Measurements from ENCODE around the gene PINK1. TPM values are rescaled to one million over a fixed set of nuclear protein-coding genes. Genes with fewer than 3 reads are reported as not detected.

The PINK1 gene
- total RNA-seq, 3 donors from 2014 or later = 75.4 to 141 (median 111) TPM

DNA sequence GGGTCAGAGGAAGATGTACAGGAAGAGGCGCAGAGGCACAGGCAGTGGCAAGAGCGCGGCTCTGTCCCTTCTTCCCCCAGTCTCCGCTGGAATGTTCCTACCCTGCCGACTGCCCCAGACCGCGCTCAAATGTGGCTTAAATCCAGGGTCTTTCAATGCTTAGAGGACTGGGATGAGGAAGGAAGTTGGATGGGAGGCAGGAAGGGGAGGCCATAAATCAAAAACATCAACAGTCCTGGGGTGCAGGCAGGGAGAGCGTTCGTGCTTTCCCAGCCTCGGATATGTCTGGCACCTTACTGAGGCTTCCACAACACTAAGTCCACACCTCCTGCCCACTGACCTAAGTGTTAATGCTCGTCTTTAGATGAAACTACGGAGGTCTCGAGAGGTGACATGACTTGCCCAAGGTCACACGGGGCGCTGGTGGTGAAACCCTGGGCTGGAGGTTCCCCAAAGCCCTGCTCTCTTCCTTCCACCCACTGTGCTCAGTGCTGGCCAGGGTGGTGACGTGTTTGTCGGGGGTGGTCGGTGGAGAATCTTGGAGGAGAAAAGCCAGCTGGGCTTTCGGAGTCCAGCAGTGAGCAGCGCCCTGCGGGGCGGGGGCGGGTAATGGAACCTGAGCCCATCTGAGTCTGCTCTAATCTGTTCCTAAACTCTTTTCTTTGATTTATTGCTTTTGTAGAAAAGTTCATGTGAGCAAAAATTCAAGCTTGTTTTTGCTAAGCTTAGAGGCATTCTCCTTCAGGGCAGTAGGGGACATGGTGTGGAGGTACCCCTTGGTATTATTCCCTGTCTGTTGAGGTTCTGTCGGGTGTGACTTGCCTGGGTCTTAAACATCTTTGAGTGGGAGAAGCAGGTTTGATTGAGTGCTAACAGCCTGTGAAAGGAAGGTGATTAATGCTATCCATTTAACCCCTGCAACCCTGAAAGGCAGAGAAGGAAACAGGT, 43.7 kb upstream of the PINK1 start:
- intact Hi-C loops (cut with DNase I, micrococcal nuclease) = no loop called here
- DNase-seq = peak in 2 of 3 donors; percentile 12 to 69
- TF ChIP-seq, protein P1, sequence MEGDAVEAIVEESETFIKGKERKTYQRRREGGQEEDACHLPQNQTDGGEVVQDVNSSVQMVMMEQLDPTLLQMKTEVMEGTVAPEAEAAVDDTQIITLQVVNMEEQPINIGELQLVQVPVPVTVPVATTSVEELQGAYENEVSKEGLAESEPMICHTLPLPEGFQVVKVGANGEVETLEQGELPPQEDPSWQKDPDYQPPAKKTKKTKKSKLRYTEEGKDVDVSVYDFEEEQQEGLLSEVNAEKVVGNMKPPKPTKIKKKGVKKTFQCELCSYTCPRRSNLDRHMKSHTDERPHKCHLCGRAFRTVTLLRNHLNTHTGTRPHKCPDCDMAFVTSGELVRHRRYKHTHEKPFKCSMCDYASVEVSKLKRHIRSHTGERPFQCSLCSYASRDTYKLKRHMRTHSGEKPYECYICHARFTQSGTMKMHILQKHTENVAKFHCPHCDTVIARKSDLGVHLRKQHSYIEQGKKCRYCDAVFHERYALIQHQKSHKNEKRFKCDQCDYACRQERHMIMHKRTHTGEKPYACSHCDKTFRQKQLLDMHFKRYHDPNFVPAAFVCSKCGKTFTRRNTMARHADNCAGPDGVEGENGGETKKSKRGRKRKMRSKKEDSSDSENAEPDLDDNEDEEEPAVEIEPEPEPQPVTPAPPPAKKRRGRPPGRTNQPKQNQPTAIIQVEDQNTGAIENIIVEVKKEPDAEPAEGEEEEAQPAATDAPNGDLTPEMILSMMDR (IDR thresholded peaks at IDR 0.05) = no peak
- Histone ChIP-seq H3K4me1 (ENCODE audit: low read depth) (peaks cover 15% of the 10 kb centered on the region), H3K4me3 (peak overlapping the region; percentile 24), H3K9me3 (no peaks in the 10 kb centered on the region), H3K36me3 (ENCODE audit: low read depth) (no peaks in the 10 kb centered on the region)
- peak; percentile 1 for ATAC-seq

DNA sequence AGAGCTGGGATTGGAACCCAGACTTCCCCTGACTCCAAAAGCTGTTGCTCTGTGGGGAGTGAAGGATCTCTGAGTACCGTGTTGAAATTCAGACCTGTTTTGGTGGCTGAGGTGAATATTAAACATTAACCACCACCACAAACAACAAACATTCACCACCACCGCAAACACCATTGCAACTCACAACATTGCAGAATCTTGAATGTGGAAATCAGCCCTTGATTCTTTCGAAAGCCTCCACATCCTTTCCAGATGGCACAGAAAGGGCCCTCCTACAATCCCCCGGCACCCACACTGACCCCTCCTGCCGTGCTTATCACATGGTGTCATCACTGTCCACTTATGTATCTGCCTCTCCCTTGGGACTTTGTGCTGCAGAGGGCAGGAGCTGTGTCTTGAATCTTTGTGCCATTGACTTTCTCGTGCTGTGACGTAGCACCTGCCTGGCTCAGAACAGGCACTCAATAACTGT, 42.9 kb upstream of the PINK1 start:
- Histone ChIP-seq H3K36me3 (ENCODE audit: low read depth) (no peaks in the 10 kb centered on the region), H3K9me3 (no peaks in the 10 kb centered on the region), H3K4me3 (no peak overlapping the region), H3K4me1 (ENCODE audit: low read depth) (peaks cover 15% of the 10 kb centered on the region)
- peak in 1 of 3 donors; percentile 16 for DNase-seq
- ATAC-seq = peak; percentile 44
- TF ChIP-seq, protein P1 (IDR thresholded peaks at IDR 0.05) = no peak
- intact Hi-C loops (cut with DNase I, micrococcal nuclease) = no loop called here

DNA sequence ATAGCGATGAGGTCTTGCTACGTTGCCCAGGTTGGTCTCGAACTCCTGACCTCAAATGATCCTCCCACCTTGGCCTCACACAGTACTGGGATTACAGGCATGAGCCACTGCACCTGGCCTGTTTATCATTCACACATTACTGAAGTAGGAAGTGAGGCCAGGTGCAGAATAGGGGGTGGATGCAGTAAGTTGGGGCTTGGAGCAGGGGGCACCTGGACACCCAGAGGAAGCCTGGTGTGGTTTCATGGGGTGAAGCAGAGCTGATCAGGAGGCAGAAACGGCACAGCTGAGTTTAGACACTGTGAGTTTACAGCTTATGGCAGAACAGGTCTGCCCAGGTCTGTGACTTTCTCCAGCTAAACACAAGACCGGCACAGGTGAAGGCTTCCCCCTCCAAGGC, 39.5 kb upstream of the PINK1 start:
- Histone ChIP-seq H3K4me3 (no peak overlapping the region), H3K4me1 (ENCODE audit: low read depth) (peaks cover 9% of the 10 kb centered on the region), H3K36me3 (ENCODE audit: low read depth) (no peaks in the 10 kb centered on the region), H3K9me3 (no peaks in the 10 kb centered on the region)
- DNase-seq (no peak), ATAC-seq (no peak)
- intact Hi-C loops (cut with DNase I, micrococcal nuclease) = no loop called here
- TF ChIP-seq, protein P1 (IDR thresholded peaks at IDR 0.05) = no peak

DNA sequence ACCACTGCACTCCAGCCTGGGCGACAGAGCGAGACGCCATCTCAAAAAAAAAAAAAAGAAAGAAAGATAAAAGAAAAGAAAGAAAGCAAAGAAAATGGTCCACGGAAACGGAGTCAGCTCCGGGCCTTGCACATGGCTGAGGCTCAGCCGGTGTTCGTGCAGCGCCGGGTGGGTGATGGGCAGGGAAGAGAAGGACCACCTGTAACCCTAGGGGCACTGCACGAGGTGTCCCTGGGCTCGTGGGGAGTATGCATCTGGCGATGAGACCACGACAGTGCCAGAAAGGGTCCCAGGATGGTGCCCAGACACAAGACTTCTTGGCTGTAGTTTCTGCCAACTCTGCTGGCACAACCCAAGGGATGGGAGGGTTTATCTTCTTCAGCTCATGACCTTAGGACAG, 38.5 kb upstream of the PINK1 start:
- intact Hi-C loops (cut with DNase I, micrococcal nuclease) = no loop called here
- ATAC-seq = no peak

DNA sequence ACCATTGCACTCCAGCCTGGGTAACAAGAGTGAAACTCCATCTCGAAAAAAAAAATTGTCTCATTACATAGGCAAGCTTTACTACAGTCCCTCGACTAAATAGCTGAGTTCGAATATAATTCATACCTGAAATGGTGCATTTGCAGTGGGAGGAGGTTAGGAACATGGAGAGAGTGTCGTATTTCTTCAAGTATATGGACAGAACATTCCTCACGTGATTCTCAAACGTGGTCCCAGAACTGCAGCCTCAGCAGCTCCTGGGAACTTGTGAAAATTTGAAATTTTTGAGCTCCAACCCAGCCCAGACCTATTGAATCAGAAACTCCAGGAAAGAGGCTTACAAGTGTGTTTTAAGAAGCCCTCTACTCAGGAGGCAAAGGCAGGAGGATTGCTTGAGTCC, 37.2 kb upstream of the PINK1 start:
- no peaks in the 10 kb centered on the region for H3K4me1 ChIP-seq (ENCODE audit: low read depth)
- intact Hi-C loops (cut with DNase I, micrococcal nuclease) = no loop called here
- no peaks in the 10 kb centered on the region for H3K9me3 ChIP-seq
- TF ChIP-seq, protein P1 (IDR thresholded peaks at IDR 0.05) = no peak
- DNase-seq = no peak
- no peaks in the 10 kb centered on the region for H3K36me3 ChIP-seq (ENCODE audit: low read depth)
- no peak overlapping the region for H3K4me3 ChIP-seq
- no peak for ATAC-seq

More for the DNA sequence above, 38.5 kb upstream of the PINK1 start:
- no peaks in the 10 kb centered on the region for H3K36me3 ChIP-seq (ENCODE audit: low read depth)
- H3K9me3 ChIP-seq = no peaks in the 10 kb centered on the region
- H3K4me3 ChIP-seq = no peak overlapping the region
- TF ChIP-seq, protein P1 (IDR thresholded peaks at IDR 0.05) = no peak
- H3K4me1 ChIP-seq (ENCODE audit: low read depth) = no peaks in the 10 kb centered on the region
- DNase-seq = no peak
